GM23338 (cell line): Measurements from ENCODE around the gene ZDHHC9.
A peak's percentile ranks its signal among the peaks of the same experiment; 100 is the strongest.

ENCODE experiments used
- CREB1 ChIP-seq: fragments of 250-450 bp; sonication (Bioruptor Pico); IDR thresholded peaks from 2 replicates; pipeline ENCODE4 v1.5.0; 2020; ENCODE audit warnings: low read depth, mild to moderate bottlenecking, moderate library complexity
- EZH2 ChIP-seq: fragments of 200-600 bp; sonication (generic); IDR thresholded peaks from one replicate; pipeline ENCODE4 v1.8.0; 2017; ENCODE audit warnings: antibody characterized with exemption, mild to moderate bottlenecking, low read depth; ENCODE audit not compliant: unreplicated experiment
- EZH2phosphoT487 ChIP-seq: fragments of 200-600 bp; sonication (generic); IDR thresholded peaks from one replicate; pipeline ENCODE4 v1.8.1; 2018; ENCODE audit warnings: antibody characterized with exemption; ENCODE audit not compliant: unreplicated experiment
- JUNB ChIP-seq: IDR thresholded peaks from one replicate; pipeline ENCODE4 v1.6.1; 2016; ENCODE audit warnings: antibody characterized with exemption; ENCODE audit not compliant: unreplicated experiment
- NANOG ChIP-seq: IDR thresholded peaks from 2 replicates; pipeline ENCODE4 v1.6.1; 2016; ENCODE audit warnings: antibody characterized with exemption, borderline replicate concordance
- POLR2AphosphoS5 ChIP-seq: IDR thresholded peaks from 2 replicates; pipeline ENCODE4 v1.6.1; 2016; ENCODE audit warnings: antibody characterized with exemption, low read depth
- ZNF114 ChIP-seq: fragments of 250-450 bp; sonication (Bioruptor Pico); IDR thresholded peaks from 2 replicates; pipeline ENCODE4 v1.5.0; 2020; ENCODE audit warnings: mild to moderate bottlenecking, moderate library complexity
- TF ChIP-seq, protein P1 (sequence below): IDR thresholded peaks from 2 replicates; pipeline ENCODE4 v1.6.1; 2016; ENCODE audit warnings: antibody characterized with exemption
- TF ChIP-seq, protein P2 (sequence below), 2 experiments: fragments of 200-600 bp in 1 of 2; sonication (generic) in 1 of 2; conservative IDR thresholded peaks; 2 replicates each; pipeline versions ENCODE4 v1.5.1 to v1.6.1; 2016 to 2017; ENCODE audit warnings: antibody characterized with exemption in 2 of 2, low read depth in 2 of 2, mild to moderate bottlenecking in 2 of 2, moderate library complexity in 1 of 2
- TF ChIP-seq, protein P3 (sequence below): IDR thresholded peaks from one replicate; pipeline ENCODE4 v1.6.1; 2018; ENCODE audit warnings: antibody characterized with exemption; ENCODE audit not compliant: unreplicated experiment

DNA sequence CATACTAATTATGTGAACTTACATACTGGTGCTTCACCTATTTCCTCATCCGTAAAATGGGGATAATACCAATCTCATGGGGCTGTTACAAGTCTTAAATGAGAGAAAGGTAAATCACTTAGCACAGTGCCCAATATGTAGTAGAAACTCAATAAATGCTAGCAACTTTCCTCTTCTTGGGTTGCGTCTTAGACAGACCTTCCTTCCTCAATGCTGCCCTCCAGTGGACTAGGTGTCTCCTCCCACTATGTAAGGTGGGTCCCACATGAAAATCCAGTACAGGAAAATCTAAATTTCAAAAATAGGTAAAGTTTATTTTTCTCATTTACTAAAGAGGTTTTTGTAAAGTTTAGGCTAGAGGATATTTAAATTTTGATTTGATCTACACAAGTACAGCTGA lies 20.6 kb downstream of the ZDHHC9 start:
- TF ChIP-seq, protein P1, sequence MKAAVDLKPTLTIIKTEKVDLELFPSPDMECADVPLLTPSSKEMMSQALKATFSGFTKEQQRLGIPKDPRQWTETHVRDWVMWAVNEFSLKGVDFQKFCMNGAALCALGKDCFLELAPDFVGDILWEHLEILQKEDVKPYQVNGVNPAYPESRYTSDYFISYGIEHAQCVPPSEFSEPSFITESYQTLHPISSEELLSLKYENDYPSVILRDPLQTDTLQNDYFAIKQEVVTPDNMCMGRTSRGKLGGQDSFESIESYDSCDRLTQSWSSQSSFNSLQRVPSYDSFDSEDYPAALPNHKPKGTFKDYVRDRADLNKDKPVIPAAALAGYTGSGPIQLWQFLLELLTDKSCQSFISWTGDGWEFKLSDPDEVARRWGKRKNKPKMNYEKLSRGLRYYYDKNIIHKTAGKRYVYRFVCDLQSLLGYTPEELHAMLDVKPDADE = no peak
- TF ChIP-seq, protein P2, sequence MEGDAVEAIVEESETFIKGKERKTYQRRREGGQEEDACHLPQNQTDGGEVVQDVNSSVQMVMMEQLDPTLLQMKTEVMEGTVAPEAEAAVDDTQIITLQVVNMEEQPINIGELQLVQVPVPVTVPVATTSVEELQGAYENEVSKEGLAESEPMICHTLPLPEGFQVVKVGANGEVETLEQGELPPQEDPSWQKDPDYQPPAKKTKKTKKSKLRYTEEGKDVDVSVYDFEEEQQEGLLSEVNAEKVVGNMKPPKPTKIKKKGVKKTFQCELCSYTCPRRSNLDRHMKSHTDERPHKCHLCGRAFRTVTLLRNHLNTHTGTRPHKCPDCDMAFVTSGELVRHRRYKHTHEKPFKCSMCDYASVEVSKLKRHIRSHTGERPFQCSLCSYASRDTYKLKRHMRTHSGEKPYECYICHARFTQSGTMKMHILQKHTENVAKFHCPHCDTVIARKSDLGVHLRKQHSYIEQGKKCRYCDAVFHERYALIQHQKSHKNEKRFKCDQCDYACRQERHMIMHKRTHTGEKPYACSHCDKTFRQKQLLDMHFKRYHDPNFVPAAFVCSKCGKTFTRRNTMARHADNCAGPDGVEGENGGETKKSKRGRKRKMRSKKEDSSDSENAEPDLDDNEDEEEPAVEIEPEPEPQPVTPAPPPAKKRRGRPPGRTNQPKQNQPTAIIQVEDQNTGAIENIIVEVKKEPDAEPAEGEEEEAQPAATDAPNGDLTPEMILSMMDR (conservative IDR thresholded peaks at IDR 0.05; ENCODE audit: low read depth in 2 of 2) = peak; percentile 49 to 65
- no peak for TF ChIP-seq EZH2
- no peak for TF ChIP-seq CREB1 (CRISPR knock-in tag)
- TF ChIP-seq EZH2phosphoT487 = no peak
- TF ChIP-seq JUNB = no peak
- no peak for TF ChIP-seq POLR2AphosphoS5
- TF ChIP-seq, protein P3, sequence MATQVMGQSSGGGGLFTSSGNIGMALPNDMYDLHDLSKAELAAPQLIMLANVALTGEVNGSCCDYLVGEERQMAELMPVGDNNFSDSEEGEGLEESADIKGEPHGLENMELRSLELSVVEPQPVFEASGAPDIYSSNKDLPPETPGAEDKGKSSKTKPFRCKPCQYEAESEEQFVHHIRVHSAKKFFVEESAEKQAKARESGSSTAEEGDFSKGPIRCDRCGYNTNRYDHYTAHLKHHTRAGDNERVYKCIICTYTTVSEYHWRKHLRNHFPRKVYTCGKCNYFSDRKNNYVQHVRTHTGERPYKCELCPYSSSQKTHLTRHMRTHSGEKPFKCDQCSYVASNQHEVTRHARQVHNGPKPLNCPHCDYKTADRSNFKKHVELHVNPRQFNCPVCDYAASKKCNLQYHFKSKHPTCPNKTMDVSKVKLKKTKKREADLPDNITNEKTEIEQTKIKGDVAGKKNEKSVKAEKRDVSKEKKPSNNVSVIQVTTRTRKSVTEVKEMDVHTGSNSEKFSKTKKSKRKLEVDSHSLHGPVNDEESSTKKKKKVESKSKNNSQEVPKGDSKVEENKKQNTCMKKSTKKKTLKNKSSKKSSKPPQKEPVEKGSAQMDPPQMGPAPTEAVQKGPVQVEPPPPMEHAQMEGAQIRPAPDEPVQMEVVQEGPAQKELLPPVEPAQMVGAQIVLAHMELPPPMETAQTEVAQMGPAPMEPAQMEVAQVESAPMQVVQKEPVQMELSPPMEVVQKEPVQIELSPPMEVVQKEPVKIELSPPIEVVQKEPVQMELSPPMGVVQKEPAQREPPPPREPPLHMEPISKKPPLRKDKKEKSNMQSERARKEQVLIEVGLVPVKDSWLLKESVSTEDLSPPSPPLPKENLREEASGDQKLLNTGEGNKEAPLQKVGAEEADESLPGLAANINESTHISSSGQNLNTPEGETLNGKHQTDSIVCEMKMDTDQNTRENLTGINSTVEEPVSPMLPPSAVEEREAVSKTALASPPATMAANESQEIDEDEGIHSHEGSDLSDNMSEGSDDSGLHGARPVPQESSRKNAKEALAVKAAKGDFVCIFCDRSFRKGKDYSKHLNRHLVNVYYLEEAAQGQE = no peak
- no peak for TF ChIP-seq NANOG
- TF ChIP-seq ZNF114 = no peak
